B cell (primary cell): Measurements from ENCODE around the gene CCDC78. TPM values are rescaled to one million over a fixed set of nuclear protein-coding genes. Genes with fewer than 3 reads are reported as not detected.

Source experiments
- ATAC-seq: fragments of 200-7000 bp; cut with Tn5 transposase; one replicate; pipeline ENCODE4 v1.10.0; 2021; ENCODE audit warnings: low read depth, mild to moderate bottlenecking, moderate number of reproducible peaks, moderate library complexity
- CTCF ChIA-PET: fragments of 350-600 bp; sonication (Branson Sonifier 250); formaldehyde crosslinking; loops from one replicate; lab custom pipeline; 2021; ENCODE audit warnings: antibody characterized with exemption, inconsistent platforms; lab: Charles Lee
- POLR2A ChIA-PET: fragments of 350-600 bp; sonication (Branson Sonifier 250); formaldehyde crosslinking; loops from one replicate; lab custom pipeline; 2021; ENCODE audit warnings: antibody characterized with exemption; lab: Charles Lee
- DNase-seq: peaks from one replicate; pipeline ENCODE4 v3.0.0; 2013
- H2AFZ ChIP-seq: 2 replicates; pipeline ENCODE4 v1.6.1; 2012; ENCODE audit warnings: mild to moderate bottlenecking, low read depth, low read length; ENCODE audit not compliant: insufficient read depth, poor library complexity, severe bottlenecking
- H3K27ac ChIP-seq, 2 donors: 1 replicate in 1 of 2; 2 replicates in 1 of 2; pipeline ENCODE4 v1.5.1; 2012 to 2013; ENCODE audit warnings: low read length in 2 of 2, mild to moderate bottlenecking in 2 of 2, moderate library complexity in 1 of 2
- H3K27me3 ChIP-seq, 4 experiments: fragments of 200-600 bp in 1 of 4; sonication (generic) in 1 of 4; replicated peaks in 1 of 4; 1 replicate in 2 of 4; 2 replicates in 2 of 4; pipeline versions ENCODE4 v1.6.1 to v1.7.0; 2013 to 2016; ENCODE audit warnings: low read length in 3 of 4, mild to moderate bottlenecking in 2 of 4, mixed read lengths in 1 of 4, moderate library complexity in 1 of 4; ENCODE audit not compliant: insufficient read depth in 4 of 4, control insufficient read depth in 3 of 4; ENCODE audit errors: control extremely low read depth in 1 of 4
- H3K36me3 ChIP-seq, 2 experiments: replicated peaks in 1 of 2; 1 replicate in 1 of 2; 2 replicates in 1 of 2; pipeline versions ENCODE4 v1.6.1 to v1.7.1; 2013; ENCODE audit warnings: low read length in 1 of 2; ENCODE audit not compliant: insufficient read depth in 2 of 2, control insufficient read depth in 1 of 2; ENCODE audit errors: control extremely low read depth in 1 of 2, extremely low read depth in 1 of 2
- H3K4me1 ChIP-seq, 2 donors: fragments of 200-600 bp in 1 of 2; sonication (generic) in 1 of 2; 1 replicate in 1 of 2; 2 replicates in 1 of 2; pipeline versions ENCODE4 v1.5.1 to v1.6.1; 2013 to 2017; ENCODE audit warnings: low read length in 2 of 2; ENCODE audit not compliant: control insufficient read depth in 2 of 2, insufficient read depth in 2 of 2
- H3K4me2 ChIP-seq: replicated peaks from 2 replicates; pipeline ENCODE3; 2012; ENCODE audit warnings: mild to moderate bottlenecking, low read depth, low read length; ENCODE audit not compliant: poor library complexity, severe bottlenecking
- H3K4me3 ChIP-seq, 5 experiments: fragments of 200-600 bp in 1 of 5; sonication (generic) in 1 of 5; 1 replicate in 3 of 5; 2 replicates in 2 of 5; pipeline versions ENCODE4 v1.5.1 to v1.7.0; 2011 to 2016; ENCODE audit warnings: low read length in 4 of 5, mild to moderate bottlenecking in 4 of 5, low read depth in 2 of 5, control low read depth in 1 of 5, moderate library complexity in 1 of 5; ENCODE audit not compliant: insufficient read depth in 1 of 5; ENCODE audit errors: control extremely low read depth in 1 of 5, extremely low read depth in 1 of 5
- H3K79me2 ChIP-seq: fragments of 200-600 bp; sonication (generic); one replicate; pipeline ENCODE4 v1.6.0; 2016; ENCODE audit warnings: low read length; ENCODE audit not compliant: control insufficient read depth, insufficient read depth
- H3K9ac ChIP-seq: fragments of 200-600 bp; sonication (generic); 2 replicates; pipeline ENCODE4 v1.6.1; 2017; ENCODE audit warnings: mild to moderate bottlenecking, low read length, moderate library complexity
- H3K9me3 ChIP-seq, 3 donors: one replicate each; pipeline versions ENCODE4 v1.6.1 to v1.7.1; 2013; ENCODE audit warnings: low read length in 2 of 3; ENCODE audit not compliant: control insufficient read depth in 2 of 3, insufficient read depth in 1 of 3; ENCODE audit errors: control extremely low read depth in 1 of 3
- H4K20me1 ChIP-seq: 2 replicates; pipeline ENCODE4 v1.6.0; 2012; ENCODE audit warnings: mild to moderate bottlenecking, low read length; ENCODE audit not compliant: insufficient read depth, control insufficient read depth, poor library complexity, severe bottlenecking
- H3K27ac Mint-ChIP-seq: one replicate; pipeline ENCODE4 v1.8.0; 2021; ENCODE audit warnings: mixed read lengths
- H3K27me3 Mint-ChIP-seq: one replicate; pipeline ENCODE4 v1.8.0; 2021; ENCODE audit warnings: mixed read lengths
- H3K4me1 Mint-ChIP-seq: one replicate; pipeline ENCODE4 v1.8.0; 2021; ENCODE audit warnings: mixed read lengths
- H3K4me3 Mint-ChIP-seq: one replicate; pipeline ENCODE4 v1.8.0; 2021; ENCODE audit warnings: mixed read lengths
- H3K9me3 Mint-ChIP-seq: one replicate; pipeline ENCODE4 v1.8.0; 2022; ENCODE audit warnings: mixed read lengths; ENCODE audit not compliant: insufficient read depth
- EZH2 ChIP-seq: IDR thresholded peaks from 2 replicates; pipeline ENCODE4 v1.6.1; 2012; ENCODE audit warnings: borderline replicate concordance, low read depth, mild to moderate bottlenecking, moderate library complexity, low read length; ENCODE audit not compliant: insufficient read depth, poor library complexity, severe bottlenecking
- WGBS: methylation state at CpG from one replicate; pipeline ENCODE4 v1.1.5; 2013; ENCODE audit warnings: missing lambda C conversion rate; ENCODE audit not compliant: insufficient coverage; 5-methylcytosine and 5-hydroxymethylcytosine counted together
- intact Hi-C: fragments of 100-400 bp; cut with micrococcal nuclease; formaldehyde crosslinking; loops from one replicate; pipeline ENCODE4 v1.10.0; 2022
- polyA plus RNA-seq: library from polyadenylated mRNA; depleted of rRNA; stranded (reverse); fragments of >200 nt; gene quantifications from 2 replicates; pipeline ENCODE4 v1.2.3, GENCODE V29; 2012
- total RNA-seq, 2 donors: library from RNA; stranded (reverse); fragments of 120-200 nt in 1 of 2; gene quantifications; 1 replicate in 1 of 2; 2 replicates in 1 of 2; pipeline versions ENCODE4 v1.2.3 to v1.2.4, GENCODE V29; 2013 to 2022
- TF ChIP-seq, protein P1 (sequence below): fragments of 200-600 bp; IDR thresholded peaks from one replicate; pipeline ENCODE4 v1.8.0; 2022; ENCODE audit warnings: antibody characterized with exemption, mild to moderate bottlenecking

CCDC78 gene
- total and polyA plus RNA-seq, 2 donors (not counting 1 experiment from before 2014, with no cell fraction given), result 11.8 to 34.2 TPM

- no peak overlapping the region for H3K27ac ChIP-seq
- H3K9ac ChIP-seq, result no peak overlapping the region
- Mint-ChIP-seq H3K4me1 (peaks cover 12% of the 10 kb centered on the region), H3K27ac (no peak overlapping the region), H3K9me3 (no peaks in the 10 kb centered on the region), H3K27me3 (no peaks in the 10 kb centered on the region), H3K4me3 (no peak overlapping the region)
- H3K79me2 ChIP-seq, result peaks cover 2% of the 10 kb centered on the region
- H3K4me3 ChIP-seq, result no peak overlapping the region
- DNase-seq, result no peak
- peaks cover 4% of the 10 kb centered on the region for H4K20me1 ChIP-seq
- ChIA-PET CTCF (no interaction called here), POLR2A (interaction anchor here (1.7 kb wide), 1 partner anchor 13 kb away, joined by 5 read pairs; the partner anchor contains the start of gene ANTKMT)
- no peak overlapping the region for H3K4me2 ChIP-seq
- WGBS, result 94% methylated on average over 49 of the region's 49 CpGs
- no peak for ATAC-seq
- H3K4me1 ChIP-seq, result peaks cover 11 to 21% of the 10 kb centered on the region in 2 donors
- intact Hi-C loops, result no loop called here
- peaks cover 0 to 52% of the 10 kb centered on the region in 2 experiments for H3K36me3 ChIP-seq
- no peaks in the 10 kb centered on the region for H3K9me3 ChIP-seq
- no peak for TF ChIP-seq EZH2
- TF ChIP-seq, protein P1, sequence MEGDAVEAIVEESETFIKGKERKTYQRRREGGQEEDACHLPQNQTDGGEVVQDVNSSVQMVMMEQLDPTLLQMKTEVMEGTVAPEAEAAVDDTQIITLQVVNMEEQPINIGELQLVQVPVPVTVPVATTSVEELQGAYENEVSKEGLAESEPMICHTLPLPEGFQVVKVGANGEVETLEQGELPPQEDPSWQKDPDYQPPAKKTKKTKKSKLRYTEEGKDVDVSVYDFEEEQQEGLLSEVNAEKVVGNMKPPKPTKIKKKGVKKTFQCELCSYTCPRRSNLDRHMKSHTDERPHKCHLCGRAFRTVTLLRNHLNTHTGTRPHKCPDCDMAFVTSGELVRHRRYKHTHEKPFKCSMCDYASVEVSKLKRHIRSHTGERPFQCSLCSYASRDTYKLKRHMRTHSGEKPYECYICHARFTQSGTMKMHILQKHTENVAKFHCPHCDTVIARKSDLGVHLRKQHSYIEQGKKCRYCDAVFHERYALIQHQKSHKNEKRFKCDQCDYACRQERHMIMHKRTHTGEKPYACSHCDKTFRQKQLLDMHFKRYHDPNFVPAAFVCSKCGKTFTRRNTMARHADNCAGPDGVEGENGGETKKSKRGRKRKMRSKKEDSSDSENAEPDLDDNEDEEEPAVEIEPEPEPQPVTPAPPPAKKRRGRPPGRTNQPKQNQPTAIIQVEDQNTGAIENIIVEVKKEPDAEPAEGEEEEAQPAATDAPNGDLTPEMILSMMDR, result no peak
- H2AFZ ChIP-seq, result no peak overlapping the region
- no peaks in the 10 kb centered on the region for H3K27me3 ChIP-seq
Observed at GRCh38 chr16:734208-734980, 8.2 kb upstream of the CCDC78 start.
